Epithelial cell of proximal tubule (primary cell): Measurements from ENCODE around the gene RFT1. TPM values are rescaled to one million over a fixed set of nuclear protein-coding genes. Genes with fewer than 3 reads are reported as not detected.

Experiments
- DNase-seq: peaks from one replicate; pipeline ENCODE4 v3.0.0-alpha.2; 2011; ENCODE audit warnings: low read depth
- H3K4me3 ChIP-seq: 2 replicates; pipeline ENCODE4 v1.5.1; 2011; ENCODE audit warnings: low read depth, mild to moderate bottlenecking, low read length
- CTCF ChIP-seq: conservative IDR thresholded peaks from 2 replicates; pipeline ENCODE4 v1.5.1; 2012; ENCODE audit warnings: low read depth, mild to moderate bottlenecking, low read length
- total RNA-seq: library from RNA; depleted of rRNA; stranded (reverse); fragments of >200 nt; gene quantifications from 2 replicates; pipeline ENCODE4 v1.2.3, GENCODE V29; 2015

RFT1 gene
- total RNA-seq, 1 donor from 2014 or later = 25.1 TPM

GRCh38 chr3:53083949-53084309 is 46.3 kb downstream of the RFT1 start:
- TF ChIP-seq CTCF = no peak
- H3K4me3 ChIP-seq = no peak overlapping the region
- no peak for DNase-seq

GRCh38 chr3:53083521-53083920 is 46.7 kb downstream of the RFT1 start:
- no peak overlapping the region for H3K4me3 ChIP-seq
- no peak for DNase-seq
- no peak for TF ChIP-seq CTCF

GRCh38 chr3:53082736-53083135 is 47.5 kb downstream of the RFT1 start:
- TF ChIP-seq CTCF = no peak
- DNase-seq = no peak
- H3K4me3 ChIP-seq = no peak overlapping the region

GRCh38 chr3:53081318-53081717 is 48.9 kb downstream of the RFT1 start:
- no peak for DNase-seq
- TF ChIP-seq CTCF = no peak
- no peak overlapping the region for H3K4me3 ChIP-seq

GRCh38 chr3:53080612-53081205 is 49.5 kb downstream of the RFT1 start:
- TF ChIP-seq CTCF = no peak
- no peak overlapping the region for H3K4me3 ChIP-seq
- no peak for DNase-seq

GRCh38 chr3:53079791-53080555 is 50.3 kb downstream of the RFT1 start:
- H3K4me3 ChIP-seq = no peak overlapping the region
- no peak for TF ChIP-seq CTCF
- no peak for DNase-seq

GRCh38 chr3:53079147-53079546 is 51.1 kb downstream of the RFT1 start:
- no peak for DNase-seq
- no peak overlapping the region for H3K4me3 ChIP-seq
- no peak for TF ChIP-seq CTCF
